ENCODE measurements around the gene PPFIBP1. TPM values are rescaled to one million over a fixed set of nuclear protein-coding genes. Genes with fewer than 3 reads are reported as not detected.
"Not testable (repeated sequence)": the region's sequence is repeated elsewhere in the genome, so short reads cannot be mapped to it uniquely, and the experiment has no call there.

Gene PPFIBP1
- total RNA-seq, 1 donor from 2014 or later: 81.5 TPM

DNA sequence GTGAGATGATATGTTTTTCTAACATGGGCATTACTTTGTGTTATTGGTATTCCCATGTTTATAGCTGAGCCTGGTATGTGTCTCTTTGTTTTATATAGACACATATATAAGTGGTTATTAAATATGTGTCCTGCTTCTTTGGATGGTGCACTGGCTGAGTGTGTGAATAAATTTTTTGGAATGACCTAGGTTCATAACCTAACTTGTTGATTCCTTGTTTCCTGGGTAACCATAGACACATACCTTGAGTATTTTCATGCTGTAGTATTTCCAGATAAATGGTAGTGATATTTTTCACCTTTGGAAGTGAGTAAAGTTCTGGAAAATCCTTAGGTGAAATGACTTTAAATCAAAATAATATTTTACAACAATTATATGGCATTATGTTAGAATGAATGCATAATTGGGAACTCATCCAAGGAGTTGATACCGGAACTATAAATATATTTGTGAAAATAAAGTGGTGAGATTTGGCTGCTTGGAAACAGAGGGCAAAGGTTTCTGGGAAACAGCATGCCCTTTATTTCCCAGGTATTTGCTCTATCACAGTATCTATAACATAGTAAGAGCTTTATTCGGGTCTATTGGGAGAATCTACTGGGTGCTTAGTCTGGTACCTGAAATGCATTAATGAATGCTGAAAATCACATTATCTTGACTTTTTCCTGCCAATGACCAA lies 107.9 kb downstream of the PPFIBP1 start:
- TF ChIP-seq, protein P1, sequence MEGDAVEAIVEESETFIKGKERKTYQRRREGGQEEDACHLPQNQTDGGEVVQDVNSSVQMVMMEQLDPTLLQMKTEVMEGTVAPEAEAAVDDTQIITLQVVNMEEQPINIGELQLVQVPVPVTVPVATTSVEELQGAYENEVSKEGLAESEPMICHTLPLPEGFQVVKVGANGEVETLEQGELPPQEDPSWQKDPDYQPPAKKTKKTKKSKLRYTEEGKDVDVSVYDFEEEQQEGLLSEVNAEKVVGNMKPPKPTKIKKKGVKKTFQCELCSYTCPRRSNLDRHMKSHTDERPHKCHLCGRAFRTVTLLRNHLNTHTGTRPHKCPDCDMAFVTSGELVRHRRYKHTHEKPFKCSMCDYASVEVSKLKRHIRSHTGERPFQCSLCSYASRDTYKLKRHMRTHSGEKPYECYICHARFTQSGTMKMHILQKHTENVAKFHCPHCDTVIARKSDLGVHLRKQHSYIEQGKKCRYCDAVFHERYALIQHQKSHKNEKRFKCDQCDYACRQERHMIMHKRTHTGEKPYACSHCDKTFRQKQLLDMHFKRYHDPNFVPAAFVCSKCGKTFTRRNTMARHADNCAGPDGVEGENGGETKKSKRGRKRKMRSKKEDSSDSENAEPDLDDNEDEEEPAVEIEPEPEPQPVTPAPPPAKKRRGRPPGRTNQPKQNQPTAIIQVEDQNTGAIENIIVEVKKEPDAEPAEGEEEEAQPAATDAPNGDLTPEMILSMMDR (conservative IDR thresholded peaks at IDR 0.05; ENCODE audit: low read depth, low read length): no peak
- no peak overlapping the region for H3K4me3 ChIP-seq (ENCODE audit: low read depth, low read length)
- DNase-seq (ENCODE audit: low read depth): no peak

GRCh38 chr12:27635349-27635972 lies 111.5 kb downstream of the PPFIBP1 start:
- TF ChIP-seq, protein P1 (conservative IDR thresholded peaks at IDR 0.05; ENCODE audit: low read depth, low read length): peak; percentile 65
- no peak for DNase-seq (ENCODE audit: low read depth)

GRCh38 chr12:27636569-27636968 lies 112.6 kb downstream of the PPFIBP1 start:
- H3K4me3 ChIP-seq (ENCODE audit: low read depth, low read length); DNase-seq (ENCODE audit: low read depth): not testable (repeated sequence)

More at GRCh38 chr12:27635349-27635972, 111.5 kb downstream of the PPFIBP1 start:
- H3K4me3 ChIP-seq (ENCODE audit: low read depth, low read length): no peak overlapping the region

GRCh38 chr12:27637524-27637923 lies 113.5 kb downstream of the PPFIBP1 start:
- DNase-seq (ENCODE audit: low read depth): no peak
- no peak overlapping the region for H3K4me3 ChIP-seq (ENCODE audit: low read depth, low read length)
- TF ChIP-seq, protein P1 (conservative IDR thresholded peaks at IDR 0.05; ENCODE audit: low read depth, low read length): no peak

DNA sequence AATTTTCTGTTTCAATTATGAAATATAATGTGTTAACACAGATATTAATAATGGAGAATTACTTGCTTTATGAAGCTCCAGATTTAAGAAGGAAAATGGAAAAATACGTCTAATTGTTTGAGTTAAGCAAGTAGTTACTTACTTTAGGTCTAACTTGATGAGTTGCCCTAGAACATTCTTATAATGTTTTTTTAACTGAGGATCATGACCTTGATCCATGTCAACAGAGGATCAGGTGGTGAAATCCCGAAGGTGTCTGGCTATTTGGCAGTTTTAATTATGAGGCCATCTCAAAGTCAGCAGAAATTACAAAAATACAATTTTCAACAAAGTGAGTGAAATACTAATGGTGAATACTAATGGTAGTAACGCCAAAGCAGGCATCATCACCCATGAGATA lies 115.3 kb downstream of the PPFIBP1 start:
- DNase-seq (ENCODE audit: low read depth): no peak
- no peak overlapping the region for H3K4me3 ChIP-seq (ENCODE audit: low read depth, low read length)
- TF ChIP-seq, protein P1 (conservative IDR thresholded peaks at IDR 0.05; ENCODE audit: low read depth, low read length): no peak

GRCh38 chr12:27640566-27641200 lies 116.7 kb downstream of the PPFIBP1 start:
- not testable (repeated sequence) for H3K4me3 ChIP-seq (ENCODE audit: low read depth, low read length); DNase-seq (ENCODE audit: low read depth)

DNA sequence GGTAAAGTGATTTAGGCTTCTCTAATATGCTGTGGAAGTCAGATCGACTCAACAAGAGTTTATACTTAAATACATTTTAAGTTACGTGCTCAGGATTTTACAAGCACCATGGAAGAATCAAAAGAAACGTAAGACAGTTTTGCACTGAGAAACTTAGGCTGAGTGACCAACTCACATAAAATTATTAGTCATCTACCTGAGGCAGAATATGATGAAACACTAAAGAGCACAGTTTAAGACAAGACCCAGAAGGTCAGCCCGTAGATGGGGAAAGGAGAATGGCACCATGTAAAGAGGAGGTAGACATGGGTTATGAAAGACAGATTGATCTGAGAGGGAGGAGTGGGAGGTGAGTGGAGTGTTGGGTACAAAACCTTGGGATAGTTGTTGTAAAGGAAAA lies 118.4 kb downstream of the PPFIBP1 start:
- not testable (repeated sequence) for H3K4me3 ChIP-seq (ENCODE audit: low read depth, low read length); DNase-seq (ENCODE audit: low read depth)

DNA sequence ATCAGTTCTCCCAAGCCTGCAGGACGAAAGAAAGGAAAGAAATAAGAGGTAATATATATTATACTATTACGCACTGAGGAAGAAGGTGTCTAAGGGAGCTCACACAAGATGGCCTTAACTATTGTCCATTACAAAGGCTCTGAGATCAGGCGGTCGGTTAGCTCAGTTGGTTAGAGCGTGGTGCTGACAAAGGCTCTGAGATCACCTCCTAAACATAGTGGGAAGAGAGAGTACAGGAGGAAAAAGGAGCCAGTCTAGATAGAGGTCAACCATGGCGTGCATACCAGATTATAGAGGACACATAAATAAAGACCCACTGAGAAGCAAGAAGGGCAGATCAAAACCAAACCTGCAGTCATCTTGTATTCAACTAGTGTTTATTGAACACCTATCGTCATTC lies 118.9 kb downstream of the PPFIBP1 start:
- H3K4me3 ChIP-seq (ENCODE audit: low read depth, low read length); DNase-seq (ENCODE audit: low read depth): not testable (repeated sequence)
